Fibroblast of the aortic adventitia (primary cell): Measurements from ENCODE around the gene EMD. TPM values are rescaled to one million over a fixed set of nuclear protein-coding genes. Genes with fewer than 3 reads are reported as not detected.

Experiments
- DNase-seq: peaks from one replicate; pipeline ENCODE4 v3.0.0-alpha.2; 2010; ENCODE audit warnings: low read depth
- H3K4me3 ChIP-seq: 2 replicates; pipeline ENCODE4 v1.5.1; 2011; ENCODE audit warnings: low read depth, mild to moderate bottlenecking, control low read depth, low read length, moderate library complexity
- CTCF ChIP-seq: IDR thresholded peaks from 2 replicates; pipeline ENCODE4 v1.5.1; 2011; ENCODE audit warnings: mild to moderate bottlenecking, low read length, control low read depth, inconsistent platforms; ENCODE audit not compliant: insufficient read depth
- total RNA-seq: library from RNA; depleted of rRNA; stranded (reverse); fragments of >200 nt; gene quantifications from 2 replicates; pipeline ENCODE4 v1.2.3, GENCODE V29; 2012; ENCODE audit warnings: low replicate concordance

The EMD gene
- total RNA-seq, 1 donor = 29.9 TPM

- DNase-seq = peak; percentile 34
- no peak overlapping the region for H3K4me3 ChIP-seq
- no peak for TF ChIP-seq CTCF
Observed at GRCh38 chrX:154348114-154348531, 31.0 kb upstream of the EMD start.

GRCh38 chrX:154348646-154349358 is 30.3 kb upstream of the EMD start:
- H3K4me3 ChIP-seq = no peak overlapping the region
- TF ChIP-seq CTCF = no peak
- DNase-seq = no peak

- DNase-seq = no peak
- H3K4me3 ChIP-seq = no peak overlapping the region
- TF ChIP-seq CTCF = no peak
Observed at GRCh38 chrX:154349359-154349935, 29.6 kb upstream of the EMD start.

GRCh38 chrX:154349979-154350378 is 29.1 kb upstream of the EMD start:
- H3K4me3 ChIP-seq = no peak overlapping the region
- DNase-seq = no peak
- no peak for TF ChIP-seq CTCF

- no peak for TF ChIP-seq CTCF
- DNase-seq = no peak
- H3K4me3 ChIP-seq = no peak overlapping the region
Observed at GRCh38 chrX:154350429-154351182, 28.5 kb upstream of the EMD start.

- H3K4me3 ChIP-seq = no peak overlapping the region
- TF ChIP-seq CTCF = no peak
- no peak for DNase-seq
Observed at GRCh38 chrX:154351183-154352011, 27.7 kb upstream of the EMD start.
